WERI-Rb-1 (cell line): Measurements from ENCODE around the gene STXBP4.

Experiments used
- DNase-seq: peaks from one replicate; pipeline ENCODE4 v3.0.0-alpha.2; 2020
- H3K27ac ChIP-seq: fragments of 250-450 bp; sonication (Bioruptor Pico); 2 replicates; pipeline ENCODE4 v1.5.1; 2020; ENCODE audit warnings: mild to moderate bottlenecking, moderate library complexity
- H3K27me3 ChIP-seq: fragments of 250-450 bp; sonication (Bioruptor Pico); 2 replicates; pipeline ENCODE4 v1.5.1; 2021; ENCODE audit warnings: mild to moderate bottlenecking, low read depth, moderate library complexity; ENCODE audit not compliant: insufficient read depth, severe bottlenecking
- H3K36me3 ChIP-seq: fragments of 250-450 bp; sonication (Bioruptor Pico); 2 replicates; pipeline ENCODE4 v1.5.1; 2020; ENCODE audit warnings: mild to moderate bottlenecking, moderate library complexity
- H3K4me3 ChIP-seq: 2 replicates; pipeline ENCODE4 v1.5.1; 2011; ENCODE audit warnings: low read depth, mild to moderate bottlenecking, control low read depth, low read length
- H3K9me3 ChIP-seq: fragments of 250-450 bp; sonication (Bioruptor Pico); 2 replicates; pipeline ENCODE4 v1.5.1; 2021; ENCODE audit warnings: mild to moderate bottlenecking, moderate library complexity; ENCODE audit not compliant: severe bottlenecking
- CTCF ChIP-seq: IDR thresholded peaks from 2 replicates; pipeline ENCODE4 v1.5.1; 2011; ENCODE audit warnings: low read depth, mild to moderate bottlenecking, control low read depth, inconsistent platforms, low read length

The STXBP4 gene

DNA sequence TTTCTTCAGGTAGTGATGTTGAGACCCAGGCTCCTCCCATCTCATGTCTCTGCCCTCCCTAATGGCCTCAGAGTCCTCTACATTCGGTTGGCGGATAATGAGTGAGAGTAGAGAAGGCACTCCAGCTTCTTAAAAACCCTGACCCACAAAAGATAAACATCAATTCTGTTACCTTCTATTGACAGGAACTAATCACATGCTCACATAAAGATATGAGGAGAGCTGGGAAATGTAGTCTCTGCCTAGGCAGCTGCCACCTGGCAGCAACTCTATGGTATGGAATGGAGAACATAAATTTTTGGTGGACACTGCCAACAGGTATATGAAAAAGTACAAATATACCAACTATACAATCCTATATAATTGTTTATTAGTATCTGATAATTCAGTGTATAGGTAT lies 185.5 kb downstream of the STXBP4 start:
- Histone ChIP-seq H3K27me3 (no peaks in the 10 kb centered on the region), H3K4me3 (no peak overlapping the region), H3K27ac (no peak overlapping the region), H3K36me3 (no peaks in the 10 kb centered on the region), H3K9me3 (no peaks in the 10 kb centered on the region)
- no peak for DNase-seq
- no peak for TF ChIP-seq CTCF

DNA sequence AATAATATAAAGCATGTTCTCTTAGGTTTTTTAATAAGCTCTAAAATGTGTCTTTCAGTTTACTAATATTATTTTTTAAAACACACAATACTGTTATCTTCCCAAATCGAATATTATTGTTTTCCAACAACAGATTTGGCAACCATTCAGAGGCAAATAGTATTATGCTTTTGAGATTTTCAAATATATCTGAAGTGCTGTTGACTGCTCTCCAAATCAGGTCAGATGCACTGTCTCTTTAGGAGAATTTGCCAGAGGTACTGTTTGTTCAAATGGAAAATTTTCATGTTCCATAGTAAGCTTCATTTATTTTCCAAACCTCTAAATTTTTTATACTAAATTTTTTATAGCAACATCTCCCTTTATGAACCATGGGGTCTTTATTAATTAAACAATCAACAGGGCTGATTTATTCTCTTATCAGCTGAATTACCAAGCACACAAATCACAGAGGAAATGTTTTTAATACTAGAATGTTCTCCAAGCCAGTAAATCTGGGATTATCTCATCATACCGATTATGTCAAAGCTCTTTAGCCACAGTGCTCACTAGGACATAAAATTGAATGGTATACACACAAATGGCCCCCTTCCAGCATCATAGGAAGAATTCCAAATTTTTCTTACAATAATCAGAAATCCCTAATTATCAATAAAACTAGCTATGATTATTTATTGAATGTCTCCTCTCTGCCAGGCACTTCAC lies 187.4 kb downstream of the STXBP4 start:
- H3K9me3 ChIP-seq, result no peaks in the 10 kb centered on the region
- no peak overlapping the region for H3K4me3 ChIP-seq
- H3K27me3 ChIP-seq, result no peaks in the 10 kb centered on the region
- DNase-seq, result no peak
- no peak for TF ChIP-seq CTCF
- H3K27ac ChIP-seq, result no peak overlapping the region
- H3K36me3 ChIP-seq, result no peaks in the 10 kb centered on the region

DNA sequence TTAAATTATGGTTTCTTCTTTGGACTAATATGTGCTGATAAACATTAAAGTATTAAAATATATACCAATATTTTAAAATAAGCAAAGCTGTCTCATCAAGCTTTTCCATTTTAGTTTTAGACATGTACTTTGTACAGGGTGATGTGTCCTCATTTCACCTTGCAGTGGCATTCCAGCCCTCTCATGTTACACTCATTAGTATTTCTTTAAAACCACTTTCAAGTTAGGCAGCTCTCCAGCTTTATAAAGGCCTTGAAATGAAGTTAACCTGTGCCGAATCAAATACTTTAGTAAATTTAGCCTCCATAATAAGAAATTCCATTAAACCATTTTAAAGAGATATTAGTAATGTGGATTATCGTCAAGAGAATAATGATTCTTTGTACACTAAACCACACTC lies 188.6 kb downstream of the STXBP4 start:
- no peak overlapping the region for H3K4me3 ChIP-seq
- peak; percentile 19 for DNase-seq
- H3K27me3 ChIP-seq, result no peaks in the 10 kb centered on the region
- no peak overlapping the region for H3K27ac ChIP-seq
- TF ChIP-seq CTCF, result no peak
- no peaks in the 10 kb centered on the region for H3K9me3 ChIP-seq
- no peaks in the 10 kb centered on the region for H3K36me3 ChIP-seq

- DNase-seq, result no peak
- TF ChIP-seq CTCF, result no peak
- Histone ChIP-seq H3K9me3 (no peaks in the 10 kb centered on the region), H3K36me3 (no peaks in the 10 kb centered on the region), H3K4me3 (no peak overlapping the region), H3K27ac (no peak overlapping the region), H3K27me3 (no peaks in the 10 kb centered on the region)
Observed at GRCh38 chr17:55158439-55158838, 189.9 kb downstream of the STXBP4 start.

DNA sequence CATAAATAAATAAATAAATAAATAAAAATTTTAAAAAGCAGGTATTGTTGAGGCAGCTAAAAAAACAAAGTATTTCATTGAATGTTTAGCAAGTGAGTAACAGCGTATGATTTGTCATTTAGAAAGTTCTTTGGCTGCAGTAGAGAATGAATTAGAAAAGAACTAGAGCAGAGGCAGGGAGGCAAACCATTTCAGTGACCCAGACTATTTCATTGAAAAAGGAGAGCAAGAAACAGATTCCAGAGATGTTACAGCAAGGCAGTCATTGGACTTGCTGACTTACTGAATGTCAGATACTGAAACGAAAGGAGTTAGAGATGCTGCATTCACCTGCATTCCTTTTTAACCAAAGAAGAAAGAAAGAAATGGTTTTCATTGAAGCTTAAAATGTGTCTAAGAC lies 190.7 kb downstream of the STXBP4 start:
- H3K9me3 ChIP-seq, result no peaks in the 10 kb centered on the region
- no peak overlapping the region for H3K4me3 ChIP-seq
- no peaks in the 10 kb centered on the region for H3K36me3 ChIP-seq
- no peaks in the 10 kb centered on the region for H3K27me3 ChIP-seq
- no peak overlapping the region for H3K27ac ChIP-seq
- DNase-seq, result no peak
- TF ChIP-seq CTCF, result no peak

DNA sequence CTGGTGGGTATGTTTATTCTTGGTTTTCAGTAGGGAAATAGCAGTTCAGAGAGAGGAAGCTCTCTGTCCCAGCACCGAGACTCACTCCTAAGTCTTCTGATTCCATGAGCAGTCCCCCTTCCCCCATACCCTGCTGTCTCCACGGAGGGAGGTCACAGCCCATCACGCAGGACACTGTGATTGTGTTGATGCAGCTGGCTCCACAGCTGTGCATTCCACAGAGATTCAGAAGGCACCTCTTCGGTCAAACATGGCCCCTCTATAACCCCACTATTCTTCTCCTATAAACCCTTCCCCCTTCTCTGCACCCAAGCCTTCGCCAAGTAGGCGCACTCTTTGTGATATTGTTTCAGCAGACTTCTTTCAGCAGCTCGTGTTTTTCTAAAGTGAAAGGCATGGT lies 191.9 kb downstream of the STXBP4 start:
- Histone ChIP-seq H3K36me3 (no peaks in the 10 kb centered on the region), H3K9me3 (no peaks in the 10 kb centered on the region), H3K27me3 (no peaks in the 10 kb centered on the region), H3K27ac (no peak overlapping the region), H3K4me3 (no peak overlapping the region)
- no peak for TF ChIP-seq CTCF
- no peak for DNase-seq
